ENCODE results near the gene IQGAP1. TPM values are rescaled to one million over a fixed set of nuclear protein-coding genes. Genes with fewer than 3 reads are reported as not detected.

Gene IQGAP1
- total RNA-seq, 1 experiment from 2014 or later, result 72.4 TPM

DNA sequence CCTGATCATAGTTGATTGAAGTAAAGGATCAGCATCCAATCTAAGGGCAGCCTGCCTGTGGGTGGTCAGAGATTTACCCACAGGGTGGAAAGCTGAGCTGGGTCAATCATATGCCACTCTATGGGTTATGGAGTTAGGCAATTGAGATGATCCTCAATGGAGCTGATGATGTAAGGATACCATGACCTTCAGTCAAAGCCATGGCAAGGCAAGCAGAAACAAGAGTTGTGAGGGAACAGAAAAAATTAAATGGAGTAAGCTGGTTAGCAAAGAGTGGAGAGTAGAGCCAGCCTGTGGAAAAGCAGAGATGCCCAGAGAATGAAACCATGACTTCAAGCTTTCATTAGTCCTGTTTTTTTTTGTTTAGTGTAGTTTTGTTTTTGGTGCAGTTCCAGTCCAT is 5.7 kb upstream of the IQGAP1 start:
- Histone ChIP-seq H2BK12ac (ENCODE audit: insufficient read length, low read depth, low read length) (no peak overlapping the region), H4K8ac (replicated peaks; ENCODE audit: insufficient read length, low read depth, low read length) (no peak overlapping the region), H2BK5ac (ENCODE audit: insufficient read length, low read length) (no peak overlapping the region), H3K56ac (ENCODE audit: insufficient read length, low read depth, low read length) (no peak overlapping the region), H3K4me1 (ENCODE audit: insufficient read depth, low read length) (no peaks in the 10 kb centered on the region), H3K27ac (ENCODE audit: insufficient read length, low read depth, low read length) (no peak overlapping the region), H3K23ac (ENCODE audit: insufficient read length, low read depth, low read length) (no peak overlapping the region), H3K14ac (ENCODE audit: insufficient read depth, low read length) (no peak overlapping the region), H2BK120ac (ENCODE audit: low read depth, low read length, poor library complexity, severe bottlenecking) (no peak overlapping the region), H3K9me3 (ENCODE audit: control insufficient read depth, low read depth, low read length) (no peaks in the 10 kb centered on the region), H2AK5ac (ENCODE audit: insufficient read length, low read length) (no peak overlapping the region), H2BK15ac (ENCODE audit: low read depth, low read length) (no peak overlapping the region), H3K23me2 (ENCODE audit: insufficient read length, low read depth, low read length, poor library complexity, severe bottlenecking) (no peaks in the 10 kb centered on the region), H2BK20ac (ENCODE audit: low read depth, low read length, poor library complexity, severe bottlenecking) (no peak overlapping the region), H3K4me2 (ENCODE audit: insufficient read depth, insufficient read length, low read length) (no peak overlapping the region), H2AFZ (ENCODE audit: low read length) (no peak overlapping the region), H3K79me2 (ENCODE audit: insufficient read depth, low read length) (no peaks in the 10 kb centered on the region), H3K4ac (ENCODE audit: low read depth, low read length) (no peak overlapping the region), H4K5ac (ENCODE audit: insufficient read length, low read depth, low read length) (no peak overlapping the region), H3K27me3 (ENCODE audit: insufficient read depth, low read length) (no peaks in the 10 kb centered on the region), H3K18ac (ENCODE audit: insufficient read length, low read depth, low read length) (no peak overlapping the region), H3K79me1 (ENCODE audit: insufficient read depth, low read depth, low read length, poor library complexity, severe bottlenecking) (no peaks in the 10 kb centered on the region), H3K9ac (ENCODE audit: extremely low read depth, insufficient read length, low read length) (no peak overlapping the region), H4K91ac (ENCODE audit: insufficient read length, low read depth, low read length) (no peak overlapping the region), H3T11ph (ENCODE audit: low read length) (no peak overlapping the region), H4K20me1 (ENCODE audit: control insufficient read depth, insufficient read depth, insufficient read length) (no peaks in the 10 kb centered on the region)
- H3K36me3 Mint-ChIP-seq (ENCODE audit: insufficient read depth in 1 of 3, low read depth in 3 of 3), result peaks cover 2 to 10% (median 5%) of the 10 kb centered on the region in 3 experiments; a peak in 5 of 7 replicates
- no peak for DNase-seq
- no peak overlapping the region for H3K27ac Mint-ChIP-seq
- H3K27me3 Mint-ChIP-seq (ENCODE audit: low read depth), result no peaks in the 10 kb centered on the region
- peaks cover 13 to 16% of the 10 kb centered on the region in 2 experiments for H3K9me3 Mint-ChIP-seq
- TF ChIP-seq, protein P1, sequence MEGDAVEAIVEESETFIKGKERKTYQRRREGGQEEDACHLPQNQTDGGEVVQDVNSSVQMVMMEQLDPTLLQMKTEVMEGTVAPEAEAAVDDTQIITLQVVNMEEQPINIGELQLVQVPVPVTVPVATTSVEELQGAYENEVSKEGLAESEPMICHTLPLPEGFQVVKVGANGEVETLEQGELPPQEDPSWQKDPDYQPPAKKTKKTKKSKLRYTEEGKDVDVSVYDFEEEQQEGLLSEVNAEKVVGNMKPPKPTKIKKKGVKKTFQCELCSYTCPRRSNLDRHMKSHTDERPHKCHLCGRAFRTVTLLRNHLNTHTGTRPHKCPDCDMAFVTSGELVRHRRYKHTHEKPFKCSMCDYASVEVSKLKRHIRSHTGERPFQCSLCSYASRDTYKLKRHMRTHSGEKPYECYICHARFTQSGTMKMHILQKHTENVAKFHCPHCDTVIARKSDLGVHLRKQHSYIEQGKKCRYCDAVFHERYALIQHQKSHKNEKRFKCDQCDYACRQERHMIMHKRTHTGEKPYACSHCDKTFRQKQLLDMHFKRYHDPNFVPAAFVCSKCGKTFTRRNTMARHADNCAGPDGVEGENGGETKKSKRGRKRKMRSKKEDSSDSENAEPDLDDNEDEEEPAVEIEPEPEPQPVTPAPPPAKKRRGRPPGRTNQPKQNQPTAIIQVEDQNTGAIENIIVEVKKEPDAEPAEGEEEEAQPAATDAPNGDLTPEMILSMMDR (conservative IDR thresholded peaks at IDR 0.05), result no peak
- 0 out of 4 replicates have a peak, but pooled peaks cover 0 to under 1% of the 10 kb centered on the region in 2 experiments for H3K4me1 Mint-ChIP-seq
- H3K4me3 Mint-ChIP-seq, result no peak overlapping the region

Data from H9 (cell line).